Tibial nerve (tissue), 4 donors: Measurements from ENCODE around the gene DOHH. TPM values are rescaled to one million over a fixed set of nuclear protein-coding genes. Genes with fewer than 3 reads are reported as not detected.

ENCODE experiments used
- DNase-seq, 2 donors: peaks; one replicate each; pipeline ENCODE4 v3.0.0-alpha.2; 2019; ENCODE audit warnings: low spot score in 2 of 2
- H3K27ac ChIP-seq, 4 donors: fragments of 200-600 bp; sonication (generic) in 3 of 4; one replicate each; pipeline ENCODE4 v1.5.1; 2017 to 2019; ENCODE audit warnings: mild to moderate bottlenecking in 1 of 4
- H3K27me3 ChIP-seq, 2 donors: fragments of 200-600 bp; sonication (generic) in 1 of 2; one replicate each; pipeline versions ENCODE4 v1.5.1 to v1.6.0; 2017 to 2019
- H3K36me3 ChIP-seq, 3 donors: fragments of 200-600 bp; sonication (generic); one replicate each; pipeline ENCODE4 v1.5.1; 2018 to 2019
- H3K4me1 ChIP-seq, 4 donors: fragments of 200-600 bp; sonication (generic) in 3 of 4; one replicate each; pipeline ENCODE4 v1.5.1; 2017 to 2019
- H3K4me3 ChIP-seq, 4 donors: fragments of 200-600 bp; sonication (generic) in 3 of 4; one replicate each; pipeline ENCODE4 v1.5.1; 2017 to 2019; ENCODE audit warnings: mild to moderate bottlenecking in 1 of 4, moderate library complexity in 1 of 4
- H3K9me3 ChIP-seq, 4 donors: fragments of 200-600 bp; sonication (generic) in 3 of 4; one replicate each; pipeline ENCODE4 v1.5.1; 2017 to 2019
- CTCF ChIP-seq, 5 experiments: fragments of 200-600 bp in 3 of 5; fragments of 450-650 bp in 2 of 5; sonication (generic) in 3 of 5; IDR thresholded peaks; one replicate each; pipeline ENCODE4 v1.5.1; 2016 to 2019; ENCODE audit warnings: antibody characterized with exemption in 5 of 5, mild to moderate bottlenecking in 3 of 5, moderate library complexity in 2 of 5
- EP300 ChIP-seq, 2 donors: sonication (generic); formaldehyde crosslinking; IDR thresholded peaks; one replicate each; pipeline ENCODE4 v1.6.1; 2017; ENCODE audit warnings: antibody characterized with exemption in 2 of 2, mild to moderate bottlenecking in 1 of 2
- POLR2A ChIP-seq, 2 donors: fragments of 450-650 bp; IDR thresholded peaks; one replicate each; pipeline ENCODE4 v1.6.1; 2017; ENCODE audit warnings: antibody characterized with exemption in 2 of 2, mild to moderate bottlenecking in 2 of 2, moderate library complexity in 2 of 2
- WGBS, 2 donors: methylation state at CpG; one replicate each; pipeline ENCODE4 v1.1.5; 2018; 5-methylcytosine and 5-hydroxymethylcytosine counted together
- total RNA-seq, 4 donors: library from RNA; depleted of rRNA; stranded (reverse); fragments of >200 nt; gene quantifications; one replicate each; pipeline ENCODE4 v1.1.0, GENCODE V29; 2016

The DOHH gene
- total RNA-seq, 4 donors from 2014 or later = 19.7 to 30.3 (median 23.0) TPM

GRCh38 chr19:3496392-3497273, 3.8 kb downstream of the DOHH start:
- H3K4me1 ChIP-seq = peaks cover 0 to 21% (median 9%) of the 10 kb centered on the region in 4 donors
- H3K27me3 ChIP-seq = no peaks in the 10 kb centered on the region
- H3K36me3 ChIP-seq = peaks cover 0 to 64% (median 7%) of the 10 kb centered on the region in 3 donors
- no peaks in the 10 kb centered on the region for H3K9me3 ChIP-seq
- WGBS, 2 donors = 94 to 96% methylated on average over 22 to 25 of the region's 32 CpGs
- H3K4me3 ChIP-seq = no peak overlapping the region
- TF ChIP-seq EP300 (IDR thresholded peaks at IDR 0.05) = no peak
- TF ChIP-seq CTCF (IDR thresholded peaks at IDR 0.05) = no peak
- TF ChIP-seq POLR2A (IDR thresholded peaks at IDR 0.05) = no peak
- no peak for DNase-seq
- H3K27ac ChIP-seq = no peak overlapping the region

- no peak for DNase-seq
- H3K4me1 ChIP-seq = peaks cover 0 to 11% (median 4%) of the 10 kb centered on the region in 4 donors
- H3K27me3 ChIP-seq = no peaks in the 10 kb centered on the region
- H3K4me3 ChIP-seq = no peak overlapping the region
- no peaks in the 10 kb centered on the region for H3K9me3 ChIP-seq
- 92 to 93% methylated on average over 18 of the region's 18 CpGs for WGBS, 2 donors
- TF ChIP-seq EP300 (IDR thresholded peaks at IDR 0.05) (no peak), CTCF (IDR thresholded peaks at IDR 0.05) (no peak), POLR2A (IDR thresholded peaks at IDR 0.05) (no peak)
- H3K27ac ChIP-seq = no peak overlapping the region
- H3K36me3 ChIP-seq = peaks cover 0 to 83% (median 7%) of the 10 kb centered on the region in 3 donors
Observed at GRCh38 chr19:3494559-3494958, 5.9 kb downstream of the DOHH start.

- H3K27ac ChIP-seq = no peak overlapping the region
- H3K36me3 ChIP-seq = peaks cover 0 to 87% (median 7%) of the 10 kb centered on the region in 3 donors
- no peak for DNase-seq
- no peaks in the 10 kb centered on the region for H3K9me3 ChIP-seq
- TF ChIP-seq EP300 (IDR thresholded peaks at IDR 0.05) (no peak), CTCF (IDR thresholded peaks at IDR 0.05) (no peak)
- no peaks in the 10 kb centered on the region for H3K27me3 ChIP-seq
- H3K4me3 ChIP-seq = no peak overlapping the region
- peaks cover 0 to 6% (median under 1%) of the 10 kb centered on the region in 4 donors for H3K4me1 ChIP-seq
- 73 to 76% methylated on average over 9 to 15 of the region's 15 CpGs for WGBS, 2 donors
Observed at GRCh38 chr19:3494051-3494450, 6.4 kb downstream of the DOHH start.

- WGBS, 2 donors = 87 to 88% methylated on average over 11 of the region's 14 CpGs
- no peaks in the 10 kb centered on the region for H3K27me3 ChIP-seq
- peaks cover 0 to 91% (median 7%) of the 10 kb centered on the region in 3 donors for H3K36me3 ChIP-seq
Observed at GRCh38 chr19:3493651-3494050, 6.8 kb downstream of the DOHH start.

More at GRCh38 chr19:3493651-3494050, 6.8 kb downstream of the DOHH start:
- TF ChIP-seq CTCF (IDR thresholded peaks at IDR 0.05) (no peak), EP300 (IDR thresholded peaks at IDR 0.05) (no peak), POLR2A (IDR thresholded peaks at IDR 0.05) (no peak)
- H3K4me1 ChIP-seq = peaks cover 0 to 2% (median 0%) of the 10 kb centered on the region in 4 donors
- H3K4me3 ChIP-seq = no peak overlapping the region
- no peaks in the 10 kb centered on the region for H3K9me3 ChIP-seq
- no peak overlapping the region for H3K27ac ChIP-seq
- no peak for DNase-seq
